ENCODE measurements around the gene DNAJB8.

DNAJB8 gene

GRCh38 chr3:128471110-128471509, 4.4 kb upstream of the DNAJB8 start:
- no peak for TF ChIP-seq CTCF (IDR thresholded peaks at IDR 0.05; ENCODE audit: low read depth, low read length)
- no peak for DNase-seq (ENCODE audit: extremely low read depth, low read depth)

- TF ChIP-seq CTCF (IDR thresholded peaks at IDR 0.05; ENCODE audit: low read depth, low read length): no peak
- DNase-seq (ENCODE audit: extremely low read depth, low read depth): no peak
Measured at GRCh38 chr3:128470134-128470899, 3.6 kb upstream of the DNAJB8 start.

DNA sequence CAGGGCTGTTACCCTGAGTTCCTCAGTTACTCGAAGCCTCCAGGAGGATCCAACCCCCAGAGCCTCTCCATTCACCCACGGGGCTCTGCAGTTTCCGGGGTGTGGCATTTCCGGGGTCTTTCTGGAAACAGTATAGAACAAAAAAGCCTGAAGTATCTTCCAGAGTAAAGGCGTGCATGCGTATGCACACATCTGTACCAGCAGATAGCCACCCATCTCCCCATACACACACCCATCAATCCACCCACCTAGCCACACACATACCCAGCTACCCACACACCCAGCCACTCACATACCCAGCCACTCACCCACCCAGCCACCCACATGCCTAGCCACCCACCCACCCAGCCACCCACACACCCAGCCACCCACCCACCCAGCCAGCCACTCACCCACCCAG, 2.9 kb upstream of the DNAJB8 start:
- TF ChIP-seq CTCF (IDR thresholded peaks at IDR 0.05; ENCODE audit: low read depth, low read length): no peak

GRCh38 chr3:128468791-128469527, 2.3 kb upstream of the DNAJB8 start:
- no peak for DNase-seq (ENCODE audit: extremely low read depth, low read depth)
- TF ChIP-seq CTCF (IDR thresholded peaks at IDR 0.05; ENCODE audit: low read depth, low read length): no peak

More for the DNA sequence above, 2.9 kb upstream of the DNAJB8 start:
- DNase-seq (ENCODE audit: extremely low read depth, low read depth): no peak

DNA sequence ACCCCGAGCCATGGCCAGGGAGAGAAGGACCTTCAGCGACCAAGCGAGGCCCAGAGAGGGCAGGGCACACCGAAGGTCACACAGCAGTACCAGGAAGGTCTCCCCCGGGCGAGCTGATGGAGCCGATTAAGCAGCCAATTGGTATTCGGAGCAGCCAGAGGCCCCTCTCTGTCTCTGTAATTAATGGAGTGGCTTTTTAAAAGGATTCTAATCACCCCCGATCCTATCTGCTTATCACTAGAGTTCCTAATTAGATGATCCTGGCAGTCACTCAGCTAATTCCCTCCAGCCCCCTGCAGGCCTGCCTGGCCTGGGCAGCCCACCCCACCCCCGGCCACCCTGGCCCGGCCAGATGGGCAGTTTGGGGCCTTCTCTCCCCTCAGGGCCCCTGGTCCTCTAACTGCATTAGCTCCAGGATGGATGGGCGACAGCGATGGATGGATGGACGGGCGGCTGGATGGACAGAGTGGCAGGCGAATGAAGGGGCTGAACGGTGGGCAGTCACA, 1.6 kb upstream of the DNAJB8 start:
- TF ChIP-seq CTCF (IDR thresholded peaks at IDR 0.05; ENCODE audit: low read depth, low read length): no peak

DNA sequence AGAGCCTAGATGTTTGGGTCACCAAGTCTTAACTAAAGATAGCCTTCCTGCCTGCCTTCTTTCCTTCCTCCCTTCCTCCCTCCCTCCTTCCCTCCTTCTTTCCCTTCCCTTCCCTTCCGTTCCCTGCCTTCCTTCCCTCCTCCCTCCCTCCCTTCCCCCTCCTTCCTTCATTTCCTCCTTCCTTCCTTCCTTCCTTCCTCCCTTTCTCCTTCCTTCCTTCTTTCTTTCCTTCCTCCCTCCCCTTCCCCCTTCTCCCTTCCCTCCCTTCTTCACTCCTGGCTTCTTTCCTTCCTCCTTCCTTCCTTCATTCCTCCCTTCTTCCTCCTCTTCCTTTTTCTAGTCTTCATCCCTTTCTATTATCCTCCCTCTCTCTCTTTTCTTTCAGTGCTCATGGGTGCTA, 2.0 kb downstream of the DNAJB8 start:
- no peak for TF ChIP-seq CTCF (IDR thresholded peaks at IDR 0.05; ENCODE audit: low read depth, low read length)
- no peak for DNase-seq (ENCODE audit: extremely low read depth, low read depth)

More for the DNA sequence above, 1.6 kb upstream of the DNAJB8 start:
- no peak for DNase-seq (ENCODE audit: extremely low read depth, low read depth)

DNA sequence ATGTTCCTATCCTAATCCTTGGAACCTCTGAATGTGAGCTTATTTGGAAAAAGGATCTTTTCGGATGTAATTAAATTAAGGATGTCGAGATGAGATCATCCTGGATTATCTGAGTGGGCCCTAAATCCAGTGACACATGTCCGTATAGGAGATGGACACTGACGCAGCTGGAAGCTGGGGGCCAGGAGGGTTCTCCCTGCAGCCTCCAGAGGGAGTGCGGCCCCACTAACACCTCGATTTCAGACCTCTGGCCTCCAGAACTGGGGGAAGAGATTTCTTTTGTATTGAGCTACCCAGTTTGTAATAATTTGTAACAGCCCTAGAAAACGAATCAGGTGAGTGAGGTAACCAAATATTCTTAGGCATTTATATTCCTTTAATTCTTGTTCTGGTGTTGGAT, 2.5 kb downstream of the DNAJB8 start:
- no peak for DNase-seq (ENCODE audit: extremely low read depth, low read depth)
- TF ChIP-seq CTCF (IDR thresholded peaks at IDR 0.05; ENCODE audit: low read depth, low read length): no peak

Data from AG09319 (cell line).